HG03565 (cell line): ENCODE data around the gene TMCC3.
A peak's percentile ranks its signal among the peaks of the same experiment; 100 is the strongest.
"Not testable (repeated sequence)": the region's sequence is repeated elsewhere in the genome, so short reads cannot be mapped to it uniquely, and the experiment has no call there.

ENCODE experiments used
- ATAC-seq: cut with Tn5 transposase; IDR thresholded peaks from one replicate; pipeline ENCODE4 v1.9.1; 2021; ENCODE audit warnings: mild to moderate bottlenecking, moderate library complexity; ENCODE audit not compliant: unreplicated experiment

Gene TMCC3

GRCh38 chr12:94650143-94651056 lies at the start of gene TMCC3:
Gene TMCC3 (minus strand): TSS chr12:94650557. CDS start chr12:94650430, 127 bp downstream.
- peak; percentile 41 for ATAC-seq

GRCh38 chr12:94699801-94700200 lies 49.4 kb upstream of the TMCC3 start:
- ATAC-seq: no peak

DNA sequence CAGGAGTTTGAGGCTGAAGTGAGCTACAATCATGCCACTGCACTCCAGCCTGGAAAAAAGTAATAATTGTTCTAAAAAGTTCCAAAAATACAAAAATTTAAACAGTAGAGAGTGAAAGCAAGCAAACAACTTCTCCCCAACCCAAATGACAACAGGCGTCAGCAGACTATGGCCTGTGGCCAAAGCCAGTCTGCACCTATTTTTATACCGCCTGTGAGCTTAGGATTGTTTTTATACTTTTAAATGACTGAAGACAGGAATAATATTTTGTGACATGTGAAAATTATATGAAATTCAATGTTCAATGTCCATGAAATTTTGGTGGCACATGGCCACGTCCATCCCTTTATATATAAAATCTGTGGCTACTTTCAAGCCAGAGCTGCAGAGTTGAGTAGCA lies 48.2 kb upstream of the TMCC3 start:
- no peak for ATAC-seq

GRCh38 chr12:94697631-94698030 lies 47.3 kb upstream of the TMCC3 start:
- no peak for ATAC-seq

DNA sequence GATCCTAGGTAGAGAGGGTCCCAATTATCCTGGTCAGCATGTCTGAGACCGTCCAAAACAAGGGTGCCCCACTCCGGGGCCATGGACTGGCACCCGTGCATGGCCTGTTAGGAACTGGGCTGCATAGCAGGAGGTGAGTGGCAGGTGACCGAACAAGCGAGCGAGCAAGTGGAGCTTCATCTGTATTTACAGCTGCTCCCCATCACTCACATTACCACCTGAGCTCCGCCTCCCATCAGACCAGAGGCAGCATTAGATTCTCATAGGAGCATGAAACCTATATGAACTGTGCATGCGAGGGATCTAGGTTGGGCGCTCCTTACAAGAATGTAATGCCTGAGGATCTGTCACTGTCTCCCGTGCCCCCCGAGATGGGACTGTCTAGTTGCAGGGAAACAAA lies 44.4 kb upstream of the TMCC3 start:
- no peak for ATAC-seq

DNA sequence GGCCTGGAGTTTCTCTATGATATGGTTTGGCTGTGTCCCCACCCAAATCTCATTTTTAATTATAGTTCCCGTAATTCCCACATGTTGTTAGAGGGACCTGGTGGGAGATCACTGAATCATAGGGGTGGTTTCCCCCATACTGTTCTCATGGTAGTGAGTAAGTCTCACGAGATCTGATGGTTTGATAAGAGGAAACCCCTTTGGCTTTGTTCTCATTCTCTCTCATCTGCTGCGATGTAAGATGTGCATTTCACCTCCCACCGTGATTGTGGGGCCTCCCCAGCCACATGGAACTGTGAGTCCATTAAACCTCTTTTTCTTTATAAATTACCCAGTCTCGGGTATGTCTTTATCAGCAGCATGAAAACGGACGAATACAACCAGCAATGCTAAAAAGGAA lies 42.5 kb upstream of the TMCC3 start:
- not testable (repeated sequence) for ATAC-seq

- no peak for ATAC-seq
Observed at GRCh38 chr12:94690198-94690771, 39.9 kb upstream of the TMCC3 start.

DNA sequence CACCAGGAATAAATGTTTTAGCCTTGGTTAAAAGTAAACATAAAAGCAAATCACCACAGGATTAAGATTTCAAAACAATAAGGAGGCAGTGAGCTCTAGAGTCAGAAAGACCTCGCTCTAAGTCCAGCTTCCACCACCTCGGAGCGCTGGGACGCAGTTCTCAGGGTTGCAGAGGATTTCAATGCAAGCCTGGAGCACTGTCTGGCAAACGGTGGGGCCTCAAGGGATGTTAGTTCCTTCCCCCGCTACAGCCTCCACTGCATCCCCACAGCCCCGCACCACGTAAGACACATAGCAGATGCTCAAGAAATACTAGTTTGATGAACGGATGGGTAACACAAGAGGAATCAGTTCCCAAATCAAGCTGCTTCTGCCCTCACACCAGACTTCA lies 39.3 kb upstream of the TMCC3 start:
- no peak for ATAC-seq

DNA sequence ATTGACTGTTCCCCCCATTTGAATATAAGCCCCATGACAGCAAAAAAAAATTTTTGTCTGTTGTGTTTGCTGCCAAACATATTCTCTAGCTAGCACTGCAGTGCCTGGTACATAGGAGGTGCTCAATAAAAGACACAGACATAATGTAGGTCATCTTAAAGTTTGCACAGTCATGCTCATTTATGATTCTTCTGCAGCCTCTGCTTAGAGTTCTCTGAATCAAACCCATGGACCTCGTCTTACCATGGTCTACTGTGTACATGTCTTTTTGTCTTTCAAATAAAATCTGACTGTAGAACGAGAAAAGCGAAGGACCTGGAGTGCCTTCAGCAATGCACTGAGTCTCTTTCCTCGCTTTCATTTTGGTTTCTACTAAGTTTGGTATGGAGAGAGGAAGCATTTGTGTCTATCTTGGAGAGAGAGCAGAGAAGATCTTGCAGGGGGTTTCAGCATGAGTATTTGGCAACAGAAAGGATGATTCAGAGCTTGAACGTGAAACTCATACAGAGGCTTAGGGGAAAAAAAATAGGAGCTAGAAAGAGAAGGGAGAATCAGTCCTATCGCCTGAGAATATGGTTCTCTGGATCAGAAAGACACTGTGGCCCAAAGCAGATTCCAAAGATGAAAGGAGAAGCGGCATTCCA lies 38.8 kb upstream of the TMCC3 start:
- peak; percentile 42 for ATAC-seq

- ATAC-seq: no peak
Observed at GRCh38 chr12:94687891-94688290, 37.5 kb upstream of the TMCC3 start.

DNA sequence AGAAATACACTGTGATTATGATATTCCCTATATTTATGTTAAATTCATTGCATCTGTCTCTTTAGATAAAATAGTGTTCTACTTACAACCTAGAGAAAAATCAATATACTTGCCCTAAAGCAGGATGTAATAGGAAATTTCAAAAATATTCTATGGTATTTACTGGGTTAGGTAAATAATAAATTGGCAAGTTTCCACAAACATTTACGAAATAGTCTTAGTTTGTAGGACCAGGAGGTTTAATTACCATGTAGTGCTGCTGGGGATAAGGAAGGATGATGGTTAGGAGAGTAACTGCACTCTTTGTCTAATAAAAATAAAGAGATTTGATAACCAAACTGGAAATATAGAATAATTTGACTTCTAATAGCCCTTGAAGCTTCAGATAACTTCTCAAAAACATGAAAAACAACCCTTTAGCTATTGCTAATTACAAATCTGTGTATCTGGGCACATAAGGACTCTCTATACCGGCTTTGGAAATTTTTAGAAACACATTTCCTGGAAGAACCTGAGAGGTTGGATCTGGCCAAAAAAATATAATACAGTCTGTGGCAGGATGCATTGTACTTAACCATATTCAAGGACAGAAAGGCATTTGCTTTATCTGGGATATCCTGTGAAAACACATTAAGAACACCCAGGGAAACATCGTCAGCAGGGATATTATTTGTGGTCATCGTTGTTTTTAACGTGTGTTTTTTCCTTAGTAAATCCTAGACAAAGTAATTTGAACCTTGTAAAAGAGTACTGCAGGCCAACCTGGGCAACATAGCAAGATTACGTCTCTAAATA lies 36.7 kb upstream of the TMCC3 start:
- no peak for ATAC-seq

DNA sequence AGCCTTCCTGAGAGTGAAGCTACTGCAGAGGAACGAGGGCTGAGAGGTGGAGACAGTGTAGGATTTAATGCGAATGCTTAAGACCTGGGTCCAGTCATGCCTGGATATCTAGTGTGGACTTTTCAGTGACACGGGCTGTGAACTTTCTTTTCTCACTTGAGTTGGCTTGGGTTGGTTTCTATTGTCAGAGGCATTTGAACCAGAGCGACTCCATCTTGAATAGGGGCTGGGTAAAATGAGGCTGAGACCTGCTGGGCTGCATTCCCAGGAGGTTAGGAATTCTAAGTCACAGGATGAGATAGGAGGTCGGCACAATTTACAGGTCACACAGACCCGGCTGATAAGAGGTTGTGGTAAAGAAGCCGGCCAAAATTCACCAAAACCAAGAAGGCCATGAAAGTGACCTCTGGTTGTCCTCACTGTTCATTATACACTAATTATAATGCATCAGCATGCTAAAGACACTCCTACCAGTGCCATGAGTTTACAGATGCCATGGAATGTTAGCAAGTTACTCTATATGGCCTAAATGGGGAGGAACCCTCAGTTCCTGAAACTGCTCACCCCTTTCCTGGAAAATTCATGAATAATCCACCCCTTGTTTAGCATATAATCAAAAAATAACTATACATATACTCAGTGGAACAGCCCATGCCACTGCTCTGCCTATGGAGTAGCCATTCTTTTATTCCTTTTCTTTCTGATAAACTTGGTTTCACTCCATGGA lies 34.2 kb upstream of the TMCC3 start:
- ATAC-seq: no peak

GRCh38 chr12:94679554-94680195 lies 29.3 kb upstream of the TMCC3 start:
- no peak for ATAC-seq

DNA sequence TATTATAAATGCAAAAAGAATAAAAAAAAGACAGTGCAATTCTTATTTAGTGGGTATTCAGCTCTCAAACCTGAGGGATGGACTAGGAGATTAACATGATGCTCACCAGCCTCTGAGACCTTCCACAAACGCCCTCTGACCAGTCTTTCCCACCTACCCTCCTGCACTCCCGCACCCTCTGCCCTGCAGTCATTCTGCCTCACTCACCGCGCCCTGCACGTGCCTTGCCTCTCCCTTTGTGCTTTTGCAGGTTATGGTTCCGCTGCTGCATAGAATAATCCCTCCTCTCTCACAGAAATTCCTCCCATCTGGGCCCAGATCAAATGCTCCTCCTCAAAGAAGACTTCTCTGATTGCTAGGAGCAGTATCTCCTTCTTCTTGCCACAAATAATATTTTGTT lies 28.5 kb upstream of the TMCC3 start:
- ATAC-seq: no peak

GRCh38 chr12:94678379-94678778 lies 28.0 kb upstream of the TMCC3 start:
- no peak for ATAC-seq

- no peak for ATAC-seq
Observed at GRCh38 chr12:94677778-94678177, 27.4 kb upstream of the TMCC3 start.

- no peak for ATAC-seq
Observed at GRCh38 chr12:94676922-94677321, 26.6 kb upstream of the TMCC3 start.

- peak; percentile 87 for ATAC-seq
Observed at GRCh38 chr12:94676031-94676641, 25.8 kb upstream of the TMCC3 start.

GRCh38 chr12:94674835-94675234 lies 24.5 kb upstream of the TMCC3 start:
- ATAC-seq: no peak

- ATAC-seq: no peak
Observed at GRCh38 chr12:94674051-94674451, 23.7 kb upstream of the TMCC3 start.
